Measurements from ENCODE around the gene TEX47.

The TEX47 gene

GRCh38 chr7:88759230-88760135, 36.1 kb downstream of the TEX47 start, which contains the start of gene ZNF804B:
TSS of gene ZNF804B (plus strand) at chr7:88759700. CDS start at chr7:88759977, 277 bp downstream.
- Histone ChIP-seq H3K4me1 (peaks cover 0 to 15% (median 14%) of the 10 kb centered on the region in 4 donors), H3K36me3 (no peaks in the 10 kb centered on the region), H3K27ac (no peak within 1 kb of the TSS), H3K27me3 (peaks cover 0 to 40% of the 10 kb centered on the region in 2 donors), H3K9me3 (no peaks in the 10 kb centered on the region), H3K4me3 (peak within 1 kb of the TSS; percentile 2 to 43)
- no peak for TF ChIP-seq CTCF (IDR thresholded peaks at IDR 0.05)
- no peak for DNase-seq
- intact Hi-C loops (cut with DNase I; ENCODE audit: low total_unique reads) = no loop called here

- peak overlapping the region; percentile 2 to 43 for H3K4me3 ChIP-seq
- H3K36me3 ChIP-seq = no peaks in the 10 kb centered on the region
- intact Hi-C loops (cut with DNase I; ENCODE audit: low total_unique reads) = no loop called here
- H3K9me3 ChIP-seq = no peaks in the 10 kb centered on the region
- peaks cover 0 to 40% of the 10 kb centered on the region in 2 donors for H3K27me3 ChIP-seq
- H3K27ac ChIP-seq = no peak overlapping the region
- peaks cover 0 to 15% (median 14%) of the 10 kb centered on the region in 4 donors for H3K4me1 ChIP-seq
- DNase-seq = no peak
- TF ChIP-seq CTCF (IDR thresholded peaks at IDR 0.05) = no peak
These were observed 36.9 kb downstream of the TEX47 start for GRCh38 chr7:88758381-88759229.

GRCh38 chr7:88757371-88757770, 38.2 kb downstream of the TEX47 start:
- no peak overlapping the region for H3K4me3 ChIP-seq
- H3K36me3 ChIP-seq = no peaks in the 10 kb centered on the region
- peaks cover 0 to 15% (median 14%) of the 10 kb centered on the region in 4 donors for H3K4me1 ChIP-seq
- DNase-seq = no peak
- no peak overlapping the region for H3K27ac ChIP-seq
- TF ChIP-seq CTCF (IDR thresholded peaks at IDR 0.05) = no peak
- H3K9me3 ChIP-seq = no peaks in the 10 kb centered on the region
- peaks cover 0 to 40% of the 10 kb centered on the region in 2 donors for H3K27me3 ChIP-seq
- intact Hi-C loops (cut with DNase I; ENCODE audit: low total_unique reads) = no loop called here

- intact Hi-C loops (cut with DNase I; ENCODE audit: low total_unique reads) = no loop called here
These were observed 38.7 kb downstream of the TEX47 start for GRCh38 chr7:88756802-88757201.

More at GRCh38 chr7:88756802-88757201, 38.7 kb downstream of the TEX47 start:
- Histone ChIP-seq H3K27ac (no peak overlapping the region), H3K4me1 (peaks cover 0 to 15% (median 14%) of the 10 kb centered on the region in 4 donors), H3K4me3 (no peak overlapping the region), H3K36me3 (no peaks in the 10 kb centered on the region), H3K27me3 (peaks cover 0 to 40% of the 10 kb centered on the region in 2 donors), H3K9me3 (no peaks in the 10 kb centered on the region)
- TF ChIP-seq CTCF (IDR thresholded peaks at IDR 0.05) = no peak
- DNase-seq = no peak

All from tibial artery (tissue), 4 donors.